Stimulated activated memory B cell treated with anti-CD40 and anti-IgM and Interleukin-4, amounts not matched to agents 10 μg/mL and 1 μg/mL and 100 μg/mL, for 72 hours (primary cell): Measurements from ENCODE around the gene APPL2.
"Not testable (repeated sequence)": the region's sequence is repeated elsewhere in the genome, so short reads cannot be mapped to it uniquely, and the experiment has no call there.

Source experiments
- ATAC-seq: fragments of 150-1000 bp; cut with Tn5 transposase; 2 replicates; pipeline ENCODE4 v1.10.0; 2021
- H3K27ac Mint-ChIP-seq: one replicate; pipeline ENCODE4 v1.8.0; 2022; ENCODE audit warnings: mild to moderate bottlenecking, mixed read lengths
- H3K27me3 Mint-ChIP-seq: one replicate; pipeline ENCODE4 v1.8.0; 2022; ENCODE audit warnings: mixed read lengths
- H3K36me3 Mint-ChIP-seq: one replicate; pipeline ENCODE4 v1.8.0; 2022; ENCODE audit warnings: mixed read lengths
- H3K4me1 Mint-ChIP-seq: one replicate; pipeline ENCODE4 v1.8.0; 2022; ENCODE audit warnings: mixed read lengths
- H3K4me3 Mint-ChIP-seq: one replicate; pipeline ENCODE4 v1.8.0; 2022; ENCODE audit warnings: mild to moderate bottlenecking, moderate library complexity, mixed read lengths
- H3K9me3 Mint-ChIP-seq: one replicate; pipeline ENCODE4 v1.8.0; 2022; ENCODE audit warnings: mixed read lengths

Gene APPL2

GRCh38 chr12:105198961-105199360 is 37.0 kb downstream of the APPL2 start:
- ATAC-seq: no peak
- H3K9me3 Mint-ChIP-seq: no peaks in the 10 kb centered on the region
- no peaks in the 10 kb centered on the region for H3K4me1 Mint-ChIP-seq
- H3K27ac Mint-ChIP-seq: no peak overlapping the region
- no peaks in the 10 kb centered on the region for H3K27me3 Mint-ChIP-seq
- peaks cover 22% of the 10 kb centered on the region for H3K36me3 Mint-ChIP-seq
- H3K4me3 Mint-ChIP-seq: no peak overlapping the region

- ATAC-seq: no peak
- Mint-ChIP-seq H3K4me3 (no peak overlapping the region), H3K4me1 (peaks cover 13% of the 10 kb centered on the region), H3K36me3 (peaks cover 41% of the 10 kb centered on the region), H3K27me3 (no peaks in the 10 kb centered on the region), H3K9me3 (no peaks in the 10 kb centered on the region), H3K27ac (no peak overlapping the region)
These were observed 39.9 kb downstream of the APPL2 start for GRCh38 chr12:105196090-105196489.

GRCh38 chr12:105194947-105195346 is 41.0 kb downstream of the APPL2 start:
- Mint-ChIP-seq H3K4me3 (no peak overlapping the region), H3K27ac (no peak overlapping the region), H3K27me3 (no peaks in the 10 kb centered on the region), H3K9me3 (no peaks in the 10 kb centered on the region), H3K4me1 (peaks cover 13% of the 10 kb centered on the region), H3K36me3 (peaks cover 50% of the 10 kb centered on the region)
- ATAC-seq: no peak

- H3K27me3 Mint-ChIP-seq: no peaks in the 10 kb centered on the region
- H3K27ac Mint-ChIP-seq: peak overlapping the region; percentile 59
- peaks cover 13% of the 10 kb centered on the region for H3K4me1 Mint-ChIP-seq
- no peak for ATAC-seq
- H3K36me3 Mint-ChIP-seq: peaks cover 54% of the 10 kb centered on the region
- H3K4me3 Mint-ChIP-seq: no peak overlapping the region
- H3K9me3 Mint-ChIP-seq: no peaks in the 10 kb centered on the region
These were observed 43.2 kb downstream of the APPL2 start for GRCh38 chr12:105192624-105193225.

- peaks cover 13% of the 10 kb centered on the region for H3K4me1 Mint-ChIP-seq
- peak overlapping the region; percentile 3 for H3K27ac Mint-ChIP-seq
- no peak for ATAC-seq
- H3K27me3 Mint-ChIP-seq: no peaks in the 10 kb centered on the region
- H3K4me3 Mint-ChIP-seq: no peak overlapping the region
- H3K36me3 Mint-ChIP-seq: peaks cover 56% of the 10 kb centered on the region
- H3K9me3 Mint-ChIP-seq: no peaks in the 10 kb centered on the region
These were observed 45.4 kb downstream of the APPL2 start for GRCh38 chr12:105190530-105190929.

- H3K36me3 Mint-ChIP-seq: peaks cover 65% of the 10 kb centered on the region
- peaks cover 13% of the 10 kb centered on the region for H3K4me1 Mint-ChIP-seq
- H3K27me3 Mint-ChIP-seq: no peaks in the 10 kb centered on the region
- H3K27ac Mint-ChIP-seq: no peak overlapping the region
- no peaks in the 10 kb centered on the region for H3K9me3 Mint-ChIP-seq
- ATAC-seq: no peak
- no peak overlapping the region for H3K4me3 Mint-ChIP-seq
These were observed 46.7 kb downstream of the APPL2 start for GRCh38 chr12:105189293-105189692.

GRCh38 chr12:105183976-105184375 is 52.0 kb downstream of the APPL2 start:
- H3K4me1 Mint-ChIP-seq: peaks cover 33% of the 10 kb centered on the region
- H3K36me3 Mint-ChIP-seq: peaks cover 85% of the 10 kb centered on the region
- H3K4me3 Mint-ChIP-seq, H3K27ac Mint-ChIP-seq, H3K9me3 Mint-ChIP-seq, ATAC-seq, H3K27me3 Mint-ChIP-seq: not testable (repeated sequence)

GRCh38 chr12:105183406-105183805 is 52.6 kb downstream of the APPL2 start:
- H3K27ac Mint-ChIP-seq: peak overlapping the region; percentile 21
- not testable (repeated sequence) for H3K4me3 Mint-ChIP-seq, ATAC-seq, H3K27me3 Mint-ChIP-seq, H3K9me3 Mint-ChIP-seq
- H3K4me1 Mint-ChIP-seq: peaks cover 33% of the 10 kb centered on the region
- peaks cover 83% of the 10 kb centered on the region for H3K36me3 Mint-ChIP-seq

- Mint-ChIP-seq H3K4me1 (peaks cover 33% of the 10 kb centered on the region), H3K36me3 (peaks cover 71% of the 10 kb centered on the region)
- H3K4me3 Mint-ChIP-seq, ATAC-seq, H3K9me3 Mint-ChIP-seq, H3K27ac Mint-ChIP-seq, H3K27me3 Mint-ChIP-seq: not testable (repeated sequence)
These were observed 56.9 kb downstream of the APPL2 start for GRCh38 chr12:105179114-105179513.

GRCh38 chr12:105177208-105177607 is 58.8 kb downstream of the APPL2 start:
- Mint-ChIP-seq H3K9me3 (no peaks in the 10 kb centered on the region), H3K36me3 (peaks cover 59% of the 10 kb centered on the region), H3K4me1 (peaks cover 22% of the 10 kb centered on the region), H3K4me3 (no peak overlapping the region), H3K27ac (no peak overlapping the region), H3K27me3 (no peaks in the 10 kb centered on the region)
- ATAC-seq: no peak

- Mint-ChIP-seq H3K9me3 (no peaks in the 10 kb centered on the region), H3K4me3 (no peak overlapping the region), H3K27me3 (no peaks in the 10 kb centered on the region), H3K36me3 (peaks cover 45% of the 10 kb centered on the region), H3K4me1 (peaks cover 10% of the 10 kb centered on the region), H3K27ac (no peak overlapping the region)
- ATAC-seq: no peak
These were observed 60.5 kb downstream of the APPL2 start for GRCh38 chr12:105175397-105175990.

- H3K27me3 Mint-ChIP-seq: no peaks in the 10 kb centered on the region
- H3K4me3 Mint-ChIP-seq: no peak overlapping the region
- H3K27ac Mint-ChIP-seq: peak overlapping the region; percentile 38
These were observed 64.1 kb downstream of the APPL2 start for GRCh38 chr12:105171691-105172436.

GRCh38 chr12:105170139-105170538 is 65.8 kb downstream of the APPL2 start:
- no peak overlapping the region for H3K4me3 Mint-ChIP-seq
- peaks cover 7% of the 10 kb centered on the region for H3K4me1 Mint-ChIP-seq
- H3K27ac Mint-ChIP-seq: no peak overlapping the region
- H3K9me3 Mint-ChIP-seq: no peaks in the 10 kb centered on the region
- H3K27me3 Mint-ChIP-seq: no peaks in the 10 kb centered on the region
- peaks cover 33% of the 10 kb centered on the region for H3K36me3 Mint-ChIP-seq
- ATAC-seq: no peak

More at GRCh38 chr12:105171691-105172436, 64.1 kb downstream of the APPL2 start:
- ATAC-seq: no peak
- H3K4me1 Mint-ChIP-seq: peaks cover 7% of the 10 kb centered on the region
- peaks cover 37% of the 10 kb centered on the region for H3K36me3 Mint-ChIP-seq
- no peaks in the 10 kb centered on the region for H3K9me3 Mint-ChIP-seq

- Mint-ChIP-seq H3K4me1 (peaks cover 12% of the 10 kb centered on the region), H3K36me3 (peaks cover 34% of the 10 kb centered on the region), H3K27me3 (no peaks in the 10 kb centered on the region), H3K9me3 (no peaks in the 10 kb centered on the region), H3K27ac (no peak overlapping the region), H3K4me3 (no peak overlapping the region)
- ATAC-seq: no peak
These were observed 68.0 kb downstream of the APPL2 start for GRCh38 chr12:105168006-105168405.

GRCh38 chr12:105167346-105167745 is 68.6 kb downstream of the APPL2 start:
- peaks cover 33% of the 10 kb centered on the region for H3K36me3 Mint-ChIP-seq
- ATAC-seq: no peak
- peaks cover 9% of the 10 kb centered on the region for H3K4me1 Mint-ChIP-seq
- no peak overlapping the region for H3K27ac Mint-ChIP-seq
- no peak overlapping the region for H3K4me3 Mint-ChIP-seq
- no peaks in the 10 kb centered on the region for H3K9me3 Mint-ChIP-seq
- H3K27me3 Mint-ChIP-seq: no peaks in the 10 kb centered on the region

GRCh38 chr12:105166736-105167135 is 69.2 kb downstream of the APPL2 start:
- ATAC-seq: no peak
- peaks cover 5% of the 10 kb centered on the region for H3K4me1 Mint-ChIP-seq
- no peaks in the 10 kb centered on the region for H3K27me3 Mint-ChIP-seq
- no peak overlapping the region for H3K4me3 Mint-ChIP-seq
- H3K36me3 Mint-ChIP-seq: peaks cover 29% of the 10 kb centered on the region
- no peak overlapping the region for H3K27ac Mint-ChIP-seq
- no peaks in the 10 kb centered on the region for H3K9me3 Mint-ChIP-seq
